MCF 10A (cell line): ENCODE results near the gene CELF4. TPM values are rescaled to one million over a fixed set of nuclear protein-coding genes. Genes with fewer than 3 reads are reported as not detected.

ENCODE experiments used
- BruUV-seq: library from RNA; stranded (reverse); fragments of 400-500 nt; replicated peaks from 2 replicates; lab custom pipeline; 2021; lab: Mats Ljungman, UMichigan
- CTCF ChIA-PET: fragments of 300-600 bp; sonication (Branson Sonifier 250); formaldehyde crosslinking; extraction: SDS; loops from one replicate; lab custom pipeline; 2021; ENCODE audit warnings: antibody characterized with exemption, inconsistent platforms; lab: Yijun Ruan, JAX
- POLR2A ChIA-PET: fragments of 300-600, 350-650 bp; sonication (Branson Sonifier 250); formaldehyde crosslinking; extraction: SDS; loops from one replicate; lab custom pipeline; 2020; ENCODE audit warnings: antibody characterized with exemption, inconsistent platforms; lab: Yijun Ruan, JAX
- DNase-seq: peaks from one replicate; pipeline ENCODE4 v3.0.0-alpha.2; 2018; ENCODE audit not compliant: unreplicated experiment
- H3K27ac Mint-ChIP-seq: one replicate; pipeline ENCODE4 v1.8.0; 2022; ENCODE audit warnings: mild to moderate bottlenecking, low read depth, mixed read lengths; ENCODE audit not compliant: unreplicated experiment
- H3K27me3 Mint-ChIP-seq: one replicate; pipeline ENCODE4 v1.8.0; 2022; ENCODE audit warnings: mixed read lengths; ENCODE audit not compliant: insufficient read depth, unreplicated experiment
- H3K36me3 Mint-ChIP-seq: one replicate; pipeline ENCODE4 v1.8.0; 2022; ENCODE audit warnings: mild to moderate bottlenecking, moderate library complexity, mixed read lengths; ENCODE audit not compliant: insufficient read depth, unreplicated experiment
- H3K4me1 Mint-ChIP-seq: one replicate; pipeline ENCODE4 v1.8.0; 2022; ENCODE audit warnings: mixed read lengths; ENCODE audit not compliant: insufficient read depth, unreplicated experiment
- H3K4me3 Mint-ChIP-seq: one replicate; pipeline ENCODE4 v1.8.0; 2022; ENCODE audit warnings: mild to moderate bottlenecking, moderate library complexity, mixed read lengths; ENCODE audit not compliant: unreplicated experiment
- H3K9me3 Mint-ChIP-seq: one replicate; pipeline ENCODE4 v1.8.0; 2022; ENCODE audit warnings: mixed read lengths; ENCODE audit not compliant: unreplicated experiment
- CTCF ChIP-seq: fragments of 200-600 bp; IDR thresholded peaks from one replicate; pipeline ENCODE4 v1.8.0; 2022; ENCODE audit warnings: antibody characterized with exemption, mild to moderate bottlenecking; ENCODE audit not compliant: unreplicated experiment
- intact Hi-C: fragments of 100-400 bp; cut with micrococcal nuclease; formaldehyde crosslinking; loops from 2 replicates; pipeline ENCODE4 v1.14.1; 2022
- total RNA-seq: library from RNA; stranded (reverse); gene quantifications from 2 replicates; pipeline ENCODE4 v1.2.3, GENCODE V29; 2022

Gene CELF4
- total RNA-seq, 1 experiment from 2014 or later: not detected

- H3K27ac Mint-ChIP-seq: no peak overlapping the region
- H3K27me3 Mint-ChIP-seq: peaks cover 30% of the 10 kb centered on the region
- no peak for TF ChIP-seq CTCF
- DNase-seq: no peak
- no peaks in the 10 kb centered on the region for H3K36me3 Mint-ChIP-seq
- no peak overlapping the region for H3K4me3 Mint-ChIP-seq
- H3K4me1 Mint-ChIP-seq: no peaks in the 10 kb centered on the region
- ChIA-PET CTCF (interaction anchor here (1.2 to 4.1 kb wide), 4 partner anchors 143 to 441 kb away, joined by 5 to 76 read pairs (median 7); no protein-coding TSS in a partner anchor), POLR2A (no interaction called here)
- no TSS peak for BruUV-seq
- H3K9me3 Mint-ChIP-seq: peaks cover 11% of the 10 kb centered on the region
- intact Hi-C loops: loop anchor here (10.0 kb wide), 1 partner anchor 91 kb away; no protein-coding TSS in a partner anchor
These were observed 181.6 kb downstream of the CELF4 start for GRCh38 chr18:37383846-37384595.

DNA sequence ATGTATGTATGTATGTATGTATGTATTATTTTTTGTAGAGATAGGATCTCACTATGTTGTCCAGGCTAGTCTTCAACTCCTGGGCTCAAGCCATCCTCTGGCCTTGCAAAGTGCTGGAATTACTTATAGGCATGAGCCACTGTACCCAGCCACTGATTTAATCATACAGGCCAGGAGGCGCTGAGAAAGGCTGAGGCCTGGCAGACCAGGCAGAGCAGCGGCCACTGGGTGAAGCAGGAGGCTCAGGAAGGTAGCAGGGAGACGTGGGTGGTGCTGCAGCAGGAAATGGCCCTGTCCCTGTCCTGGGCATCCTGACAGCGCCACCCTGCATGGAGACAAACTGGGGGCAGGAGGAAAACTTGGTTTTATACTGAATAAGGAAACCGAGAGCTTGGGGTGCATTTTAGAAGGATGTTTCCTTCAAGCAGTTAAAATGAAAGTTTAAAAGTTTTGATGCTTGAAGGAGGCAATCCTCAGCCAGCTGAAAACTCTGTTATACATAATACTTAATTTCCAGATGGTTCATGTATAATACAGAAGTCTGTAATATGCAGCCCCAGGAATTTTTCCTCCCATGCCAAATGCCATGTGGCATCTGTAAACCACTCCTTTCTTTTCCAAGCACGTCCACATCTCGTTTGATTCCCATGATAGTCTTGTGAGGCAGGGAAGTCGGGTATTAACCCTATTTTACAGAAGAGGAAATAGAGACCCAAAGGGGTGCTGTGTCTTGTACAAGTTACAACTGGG is 182.4 kb downstream of the CELF4 start:
- no peak overlapping the region for H3K27ac Mint-ChIP-seq
- POLR2A ChIA-PET: no interaction called here
- no peak for DNase-seq
- peaks cover 11% of the 10 kb centered on the region for H3K9me3 Mint-ChIP-seq
- intact Hi-C loops: loop anchor here (10.0 kb wide), 1 partner anchor 92 kb away; no protein-coding TSS in a partner anchor
- CTCF ChIA-PET: interaction anchor here (0.7 to 4.1 kb wide), 4 partner anchors 40 to 441 kb away, joined by 3 to 76 read pairs (median 6); no protein-coding TSS in a partner anchor
- BruUV-seq: no TSS peak
- peaks cover 22% of the 10 kb centered on the region for H3K27me3 Mint-ChIP-seq
- H3K4me1 Mint-ChIP-seq: no peaks in the 10 kb centered on the region
- no peak for TF ChIP-seq CTCF
- no peak overlapping the region for H3K4me3 Mint-ChIP-seq
- H3K36me3 Mint-ChIP-seq: no peaks in the 10 kb centered on the region

DNA sequence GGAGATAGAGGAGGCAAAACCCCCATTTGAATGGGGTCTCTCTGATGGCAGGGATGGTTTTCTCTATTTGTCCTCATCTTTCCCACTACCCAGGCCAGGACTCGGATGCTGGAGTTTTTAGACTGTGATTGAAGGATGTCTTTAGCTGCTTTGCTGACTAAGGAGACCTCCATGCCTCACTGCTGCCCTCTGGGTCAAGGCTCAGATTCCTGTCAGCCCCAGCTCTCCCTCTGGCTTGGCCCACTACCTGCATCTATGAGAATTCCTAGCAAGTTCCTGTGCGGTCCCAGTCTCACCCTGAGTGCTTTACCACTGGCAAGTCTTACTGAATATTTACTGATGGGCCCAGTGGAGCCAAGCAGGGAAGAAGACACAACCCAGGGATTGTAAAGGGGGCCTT is 184.0 kb downstream of the CELF4 start:
- Mint-ChIP-seq H3K4me1 (no peaks in the 10 kb centered on the region), H3K4me3 (no peak overlapping the region), H3K27me3 (peaks cover 34% of the 10 kb centered on the region), H3K9me3 (peaks cover 11% of the 10 kb centered on the region), H3K36me3 (no peaks in the 10 kb centered on the region), H3K27ac (no peak overlapping the region)
- BruUV-seq: no TSS peak
- POLR2A ChIA-PET: no interaction called here
- TF ChIP-seq CTCF: no peak
- no peak for DNase-seq
- intact Hi-C loops: loop anchor here (10.0 kb wide), 1 partner anchor 93 kb away; no protein-coding TSS in a partner anchor
- CTCF ChIA-PET: interaction anchor here (0.6 to 1.0 kb wide), 2 partner anchors 8 to 157 kb away, joined by 3 read pairs; no protein-coding TSS in a partner anchor
